Suprapubic skin (tissue), 4 donors: ENCODE measurements around the gene BLOC1S5. TPM values are rescaled to one million over a fixed set of nuclear protein-coding genes. Genes with fewer than 3 reads are reported as not detected.

Source experiments
- DNase-seq, 2 donors: peaks; one replicate each; pipeline ENCODE4 v3.0.0-alpha.2; 2019; ENCODE audit warnings: low spot score in 2 of 2
- H3K27ac ChIP-seq: fragments of 200-600 bp; sonication (generic); one replicate; pipeline ENCODE4 v1.5.1; 2019
- H3K27me3 ChIP-seq: fragments of 200-600 bp; sonication (generic); one replicate; pipeline ENCODE4 v1.5.1; 2019
- H3K36me3 ChIP-seq: fragments of 200-600 bp; sonication (generic); one replicate; pipeline ENCODE4 v1.5.1; 2019
- H3K4me1 ChIP-seq: fragments of 200-600 bp; sonication (generic); one replicate; pipeline ENCODE4 v1.5.1; 2019
- H3K4me3 ChIP-seq: fragments of 200-600 bp; sonication (generic); one replicate; pipeline ENCODE4 v1.5.1; 2019; ENCODE audit warnings: mild to moderate bottlenecking
- H3K9me3 ChIP-seq: fragments of 200-600 bp; sonication (generic); one replicate; pipeline ENCODE4 v1.5.1; 2019
- CTCF ChIP-seq, 2 donors: fragments of 200-600 bp in 1 of 2; fragments of 450-650 bp in 1 of 2; sonication (generic) in 1 of 2; IDR thresholded peaks; one replicate each; pipeline ENCODE4 v1.5.1; 2016 to 2019; ENCODE audit warnings: antibody characterized with exemption in 2 of 2, mild to moderate bottlenecking in 1 of 2, moderate library complexity in 1 of 2
- EP300 ChIP-seq: sonication (generic); formaldehyde crosslinking; IDR thresholded peaks from one replicate; pipeline ENCODE4 v1.6.1; 2017; ENCODE audit warnings: antibody characterized with exemption
- POLR2A ChIP-seq, 2 donors: fragments of 450-650 bp; IDR thresholded peaks; one replicate each; pipeline ENCODE4 v1.6.1; 2017; ENCODE audit warnings: antibody characterized with exemption in 2 of 2, mild to moderate bottlenecking in 2 of 2, moderate library complexity in 2 of 2
- POLR2AphosphoS5 ChIP-seq, 3 donors: sonication (generic); formaldehyde crosslinking; IDR thresholded peaks; one replicate each; pipeline ENCODE4 v1.6.1; 2017; ENCODE audit warnings: antibody characterized with exemption in 3 of 3
- WGBS: methylation state at CpG from one replicate; pipeline ENCODE4 v1.1.5; 2018; 5-methylcytosine and 5-hydroxymethylcytosine counted together
- total RNA-seq, 4 donors: library from RNA; depleted of rRNA; stranded (reverse); fragments of >200 nt; gene quantifications; one replicate each; pipeline ENCODE4 v1.1.0, GENCODE V29; 2016

BLOC1S5 gene
- total RNA-seq, 4 donors from 2014 or later = 9.1 to 13.6 (median 9.7) TPM

DNA sequence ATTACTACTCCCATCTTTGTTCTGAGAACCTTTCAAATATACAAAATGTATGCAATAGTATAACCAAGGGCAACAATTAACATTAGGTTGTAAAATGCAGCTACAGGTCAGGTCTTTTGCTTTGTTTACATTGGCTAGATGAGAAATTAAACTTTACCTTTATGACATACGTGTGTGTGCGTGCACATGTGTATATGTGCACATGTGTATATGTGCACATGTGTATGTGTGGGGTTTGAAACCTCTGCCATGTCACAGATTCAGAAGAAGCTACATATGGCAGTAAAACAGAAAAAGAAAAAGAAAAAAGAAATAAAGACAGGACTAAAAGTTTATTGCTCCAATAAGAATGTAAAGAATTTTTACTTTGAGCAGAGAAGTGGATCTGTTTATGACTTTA, 40.6 kb downstream of the BLOC1S5 start:
- TF ChIP-seq POLR2A (IDR thresholded peaks at IDR 0.05) (no peak), CTCF (IDR thresholded peaks at IDR 0.05) (no peak), EP300 (no peak), POLR2AphosphoS5 (IDR thresholded peaks at IDR 0.05) (no peak)
- no peak overlapping the region for H3K27ac ChIP-seq
- no peaks in the 10 kb centered on the region for H3K27me3 ChIP-seq
- H3K4me1 ChIP-seq = peaks cover 6% of the 10 kb centered on the region
- H3K36me3 ChIP-seq = peaks cover 9% of the 10 kb centered on the region
- DNase-seq = no peak
- no peak overlapping the region for H3K4me3 ChIP-seq
- no peaks in the 10 kb centered on the region for H3K9me3 ChIP-seq
- WGBS = 95% methylated on average over 2 of the region's 2 CpGs

DNA sequence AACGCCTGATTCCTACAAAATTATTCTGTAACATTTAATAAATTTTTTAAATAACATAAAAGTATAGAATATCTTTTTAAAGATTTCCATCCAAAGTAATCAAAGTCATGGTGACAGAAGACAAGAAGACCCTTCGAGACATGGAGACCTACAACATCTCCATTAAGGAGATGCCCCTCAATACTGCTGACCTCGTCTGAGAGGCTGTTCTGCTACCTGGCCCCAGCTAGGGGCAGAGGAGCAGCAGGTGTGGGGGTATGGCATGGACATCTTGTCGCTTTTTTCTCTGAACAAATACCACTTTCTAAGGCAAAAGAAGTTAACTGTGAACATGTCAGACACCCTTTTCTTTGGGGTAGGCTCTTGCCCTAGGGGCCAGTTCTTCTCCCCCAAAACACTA, 44.1 kb downstream of the BLOC1S5 start:
- Histone ChIP-seq H3K4me3 (no peak overlapping the region), H3K9me3 (no peaks in the 10 kb centered on the region), H3K27ac (no peak overlapping the region), H3K27me3 (no peaks in the 10 kb centered on the region), H3K4me1 (no peaks in the 10 kb centered on the region), H3K36me3 (peaks cover 12% of the 10 kb centered on the region)
- no peak for TF ChIP-seq POLR2A (IDR thresholded peaks at IDR 0.05)
- no peak for TF ChIP-seq POLR2AphosphoS5 (IDR thresholded peaks at IDR 0.05)
- no peak for TF ChIP-seq EP300
- no peak for TF ChIP-seq CTCF (IDR thresholded peaks at IDR 0.05)
- WGBS = 91% methylated on average over 4 of the region's 4 CpGs
- DNase-seq = no peak

DNA sequence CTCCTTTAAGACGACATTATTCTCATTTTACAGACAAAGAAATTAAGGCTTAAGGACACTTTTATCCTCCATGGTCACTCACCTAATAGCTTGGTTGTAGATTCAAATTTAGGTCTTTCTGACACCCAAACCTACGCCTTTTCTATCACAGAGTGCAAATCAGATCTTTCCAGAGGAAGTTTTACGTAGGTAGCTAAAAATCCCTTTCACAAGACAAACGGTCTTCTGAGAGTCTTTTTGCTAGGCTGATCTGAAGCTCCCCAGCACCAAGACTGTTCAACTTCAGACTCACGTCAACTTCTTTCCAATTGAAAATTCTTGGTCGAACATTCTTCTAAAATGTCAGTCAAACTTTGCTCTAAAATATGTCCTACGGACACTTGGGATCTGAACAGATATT, 46.5 kb downstream of the BLOC1S5 start:
- Histone ChIP-seq H3K27ac (no peak overlapping the region), H3K27me3 (no peaks in the 10 kb centered on the region), H3K36me3 (peaks cover 11% of the 10 kb centered on the region), H3K9me3 (no peaks in the 10 kb centered on the region), H3K4me3 (no peak overlapping the region), H3K4me1 (no peaks in the 10 kb centered on the region)
- TF ChIP-seq POLR2AphosphoS5 (IDR thresholded peaks at IDR 0.05) (no peak), EP300 (no peak), POLR2A (IDR thresholded peaks at IDR 0.05) (no peak), CTCF (IDR thresholded peaks at IDR 0.05) (no peak)
- 89% methylated on average over 7 of the region's 7 CpGs for WGBS
- DNase-seq = no peak

- no peaks in the 10 kb centered on the region for H3K9me3 ChIP-seq
- no peaks in the 10 kb centered on the region for H3K27me3 ChIP-seq
- no peak for DNase-seq
- no peak overlapping the region for H3K4me3 ChIP-seq
- no peak overlapping the region for H3K27ac ChIP-seq
- 86% methylated on average over 9 of the region's 9 CpGs for WGBS
- no peaks in the 10 kb centered on the region for H3K4me1 ChIP-seq
- peaks cover 11% of the 10 kb centered on the region for H3K36me3 ChIP-seq
- no peak for TF ChIP-seq POLR2A (IDR thresholded peaks at IDR 0.05)
- no peak for TF ChIP-seq CTCF (IDR thresholded peaks at IDR 0.05)
- TF ChIP-seq POLR2AphosphoS5 (IDR thresholded peaks at IDR 0.05) = no peak
- TF ChIP-seq EP300 = no peak
Measured at GRCh38 chr6:8017276-8017701, 46.9 kb downstream of the BLOC1S5 start.

- Histone ChIP-seq H3K27ac (no peak overlapping the region), H3K27me3 (no peaks in the 10 kb centered on the region), H3K4me3 (no peak overlapping the region), H3K36me3 (peaks cover 7% of the 10 kb centered on the region), H3K4me1 (no peaks in the 10 kb centered on the region), H3K9me3 (no peaks in the 10 kb centered on the region)
- WGBS = 85% methylated on average over 3 of the region's 3 CpGs
- TF ChIP-seq POLR2A (IDR thresholded peaks at IDR 0.05) (no peak), POLR2AphosphoS5 (IDR thresholded peaks at IDR 0.05) (no peak)
- no peak for DNase-seq
Measured at GRCh38 chr6:8014947-8015346, 49.2 kb downstream of the BLOC1S5 start.

- H3K36me3 ChIP-seq = peaks cover 7% of the 10 kb centered on the region
- no peaks in the 10 kb centered on the region for H3K9me3 ChIP-seq
- WGBS = 66% methylated on average over 3 of the region's 3 CpGs
- no peaks in the 10 kb centered on the region for H3K4me1 ChIP-seq
- TF ChIP-seq CTCF (IDR thresholded peaks at IDR 0.05) = no peak
- no peak for TF ChIP-seq POLR2A (IDR thresholded peaks at IDR 0.05)
- no peak for TF ChIP-seq EP300
- no peaks in the 10 kb centered on the region for H3K27me3 ChIP-seq
- H3K4me3 ChIP-seq = no peak overlapping the region
- no peak for DNase-seq
- no peak overlapping the region for H3K27ac ChIP-seq
Measured at GRCh38 chr6:8013763-8014162, 50.4 kb downstream of the BLOC1S5 start.
